8988T (cell line): ENCODE results near the gene KLRC2.
"Not testable (repeated sequence)": the region's sequence is repeated elsewhere in the genome, so short reads cannot be mapped to it uniquely, and the experiment has no call there.

Experiments used
- DNase-seq: peaks from one replicate; pipeline ENCODE4 v3.0.0; 2011

The KLRC2 gene

DNA sequence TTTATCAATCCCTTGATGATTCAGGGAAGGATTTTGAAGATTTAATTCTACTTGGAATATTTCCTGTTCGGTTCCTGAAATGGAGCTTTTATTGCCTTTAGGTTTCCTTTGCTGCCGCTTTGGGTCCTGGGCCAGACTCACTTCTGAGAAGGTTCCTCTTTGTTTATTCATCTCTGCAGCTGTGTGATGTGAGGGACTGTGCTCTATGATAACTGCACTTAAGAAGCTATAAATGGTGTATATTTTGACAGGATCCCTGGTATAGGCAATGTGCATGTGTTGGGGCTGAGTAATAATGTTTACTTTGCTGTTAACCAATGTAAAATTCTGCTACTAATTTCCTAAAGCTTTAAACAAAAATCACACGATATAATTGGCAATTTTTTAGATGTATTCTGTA lies at the start of gene KLRC2:
Gene KLRC2 (minus strand): TSS at position 195 of the 400 bp plus-strand sequence. CDS start 24 bp downstream, at position 171.
- DNase-seq = not testable (repeated sequence)

DNA sequence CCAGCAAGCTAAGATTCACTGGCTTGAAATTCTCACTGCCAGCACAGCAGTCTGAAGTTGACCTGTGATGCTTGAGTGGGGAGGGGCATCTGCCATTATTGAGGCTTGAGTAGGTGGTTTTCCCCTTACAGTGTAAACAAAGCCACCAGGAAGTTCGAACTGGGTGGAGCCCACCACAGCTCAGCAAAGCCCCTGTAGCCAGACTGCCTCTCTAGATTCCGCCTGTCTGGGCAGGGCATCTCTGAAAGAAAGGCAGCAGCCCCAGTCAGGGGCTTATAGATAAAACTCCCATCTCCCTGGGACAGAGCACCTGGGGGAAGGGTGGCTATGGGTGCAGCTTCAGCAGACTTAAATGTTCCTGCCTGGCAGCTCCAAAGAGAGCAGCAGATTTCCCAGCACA lies 46.1 kb upstream of the KLRC2 start:
- not testable (repeated sequence) for DNase-seq

DNA sequence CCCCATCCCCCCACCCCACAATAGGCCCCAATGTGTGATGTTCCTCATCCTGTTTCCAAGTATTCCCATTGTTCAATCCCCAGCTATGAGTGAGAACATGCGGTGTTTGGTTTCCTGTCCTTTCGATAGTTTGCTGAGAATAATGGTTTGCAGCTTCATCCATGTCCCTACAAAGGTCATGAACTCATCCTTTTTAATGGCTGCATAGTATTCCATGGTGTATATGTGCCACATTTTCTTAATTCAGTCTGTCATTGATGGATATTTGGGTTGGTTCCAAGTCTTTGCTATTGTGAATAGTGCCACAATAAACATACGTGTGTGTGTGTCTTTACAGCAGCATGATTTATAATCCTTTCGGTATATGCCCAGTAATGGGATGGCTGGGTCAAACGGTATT lies 37.0 kb upstream of the KLRC2 start:
- not testable (repeated sequence) for DNase-seq

DNA sequence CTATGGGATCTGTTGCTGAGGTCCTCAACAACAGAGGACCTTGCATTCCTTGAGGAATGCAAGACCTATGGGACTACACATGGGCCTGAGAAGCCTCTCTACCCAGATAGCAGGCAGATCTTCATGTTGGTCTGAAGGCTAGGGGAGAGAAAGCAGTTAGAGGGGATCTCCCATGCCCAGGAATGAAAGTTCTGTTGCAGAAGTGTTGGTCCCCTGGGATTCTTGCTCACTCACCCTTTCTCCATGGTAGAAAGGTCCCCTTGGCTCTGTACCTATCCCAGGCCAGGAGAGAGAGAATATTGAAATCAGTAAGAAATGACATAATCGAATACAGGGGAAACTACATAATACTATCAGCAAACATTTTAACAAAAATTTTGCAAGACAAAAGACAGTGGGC lies 33.9 kb upstream of the KLRC2 start:
- no peak for DNase-seq

DNA sequence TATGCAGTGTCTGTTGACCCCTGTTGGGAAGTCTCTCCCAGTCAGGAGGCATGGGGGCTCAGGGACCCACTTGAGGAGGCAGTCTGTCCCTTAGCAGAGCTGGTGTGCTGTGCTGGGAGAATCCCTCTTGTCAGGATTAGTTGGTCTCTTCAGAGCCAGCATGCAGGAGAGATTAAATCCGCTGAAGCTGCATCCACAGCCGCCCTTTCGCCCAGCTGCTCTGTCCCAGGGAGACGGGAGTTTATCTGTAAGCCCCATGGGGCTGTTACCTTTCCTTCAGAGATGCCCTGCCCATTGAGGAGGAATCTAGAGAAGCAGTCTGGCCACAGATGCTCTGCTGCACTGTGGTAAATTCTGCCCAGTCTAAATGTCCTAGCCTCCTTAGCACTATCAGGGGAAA lies 30.5 kb upstream of the KLRC2 start:
- no peak for DNase-seq

DNA sequence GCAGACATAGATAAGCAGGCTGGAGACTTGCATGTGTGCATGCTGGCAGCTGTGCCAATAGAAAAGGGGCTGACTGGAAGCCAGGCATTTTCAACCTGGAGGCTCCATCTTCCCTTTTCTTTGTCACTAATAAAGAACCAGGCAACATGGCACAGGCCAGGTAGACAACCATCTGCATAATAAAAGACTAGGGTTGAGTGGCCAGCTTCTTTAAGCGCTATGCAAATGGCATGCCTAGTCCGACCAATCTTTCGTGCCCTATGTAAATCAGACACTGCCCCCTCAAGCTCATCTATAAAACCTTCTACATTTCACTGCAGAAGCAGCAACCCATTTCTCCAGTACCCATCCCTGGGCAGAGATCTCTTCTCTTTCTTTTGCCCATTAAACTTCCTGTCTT lies 21.9 kb upstream of the KLRC2 start:
- no peak for DNase-seq

DNA sequence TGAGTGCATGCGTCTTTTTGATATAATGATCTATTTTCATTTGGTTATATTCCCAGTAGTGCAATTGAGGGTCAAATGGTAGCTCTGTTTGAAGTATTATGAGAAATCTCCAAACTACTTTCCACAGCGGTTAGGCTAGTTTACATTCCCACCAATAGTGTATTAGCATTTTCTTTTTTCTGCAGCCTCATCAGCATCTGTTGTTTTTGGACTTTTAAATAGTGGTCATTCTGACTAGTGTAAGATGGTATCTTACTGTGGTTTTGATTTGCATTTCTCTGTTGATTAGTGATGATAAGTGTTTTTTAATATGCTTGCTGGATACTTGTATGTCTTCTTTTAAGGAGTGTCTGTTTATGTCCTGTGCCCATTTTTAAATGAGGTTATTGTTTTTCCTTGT lies 21.0 kb upstream of the KLRC2 start:
- DNase-seq = no peak

DNA sequence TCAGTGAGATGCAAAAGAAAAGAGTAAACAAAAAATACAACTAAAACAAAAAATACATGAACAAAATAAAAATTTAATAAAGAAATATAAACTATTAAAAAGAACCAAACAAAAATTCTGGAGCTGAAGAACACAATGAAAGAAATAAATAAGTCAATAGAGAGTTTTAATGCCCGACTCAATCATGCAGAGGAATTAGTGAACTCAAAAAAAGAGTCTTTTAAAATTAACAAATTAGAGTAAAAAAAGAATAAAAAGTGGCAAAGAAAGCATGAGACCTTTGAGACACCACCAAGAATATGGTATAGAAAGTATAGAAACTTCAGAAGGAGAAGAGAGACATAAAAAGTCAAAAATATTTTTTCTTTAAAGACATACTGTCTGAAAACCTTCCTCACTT lies 20.0 kb upstream of the KLRC2 start:
- no peak for DNase-seq

DNA sequence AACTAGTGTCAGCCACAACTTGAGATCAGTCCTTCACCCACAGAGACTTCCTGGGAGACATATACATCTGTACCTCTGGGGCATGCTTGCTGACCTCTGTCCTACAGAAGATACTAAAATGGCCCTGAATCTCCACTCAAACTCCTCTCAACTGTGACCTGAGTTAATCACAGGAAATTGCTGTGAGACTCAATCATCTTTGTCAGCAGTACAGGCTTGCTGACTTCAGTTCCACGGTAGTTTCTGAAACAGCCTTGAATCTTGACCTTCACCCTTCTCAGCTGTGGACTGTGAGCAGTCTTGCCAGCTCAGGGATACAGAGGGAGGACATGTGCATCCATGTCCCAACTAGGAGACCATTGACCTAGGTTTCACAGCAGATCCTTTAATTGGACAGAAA lies 18.7 kb upstream of the KLRC2 start:
- no peak for DNase-seq

DNA sequence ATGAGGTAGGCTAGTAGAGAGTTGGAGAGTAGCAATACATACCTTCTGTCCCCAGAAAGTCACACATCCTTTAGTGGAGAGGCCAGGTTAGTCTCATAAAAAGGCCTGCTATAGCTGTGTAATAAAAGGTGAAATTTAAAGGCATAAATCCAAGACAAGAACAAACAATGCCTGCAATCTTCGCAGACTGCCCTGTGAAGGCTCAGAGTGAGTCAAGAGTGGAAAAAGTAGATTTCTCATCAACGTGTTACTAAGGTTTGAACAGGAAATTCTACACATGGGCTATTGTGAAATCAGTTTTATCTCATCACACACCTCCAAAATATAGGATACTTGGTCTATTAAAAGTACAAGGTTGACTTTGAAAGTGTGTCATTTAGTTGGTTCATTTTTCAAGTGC lies 17.3 kb upstream of the KLRC2 start, which contains the start of gene KLRC1:
Gene KLRC1 (minus strand): TSS at position 222 of the 400 bp plus-strand sequence. CDS start 2,221 bp downstream, outside the sequence.
- no peak for DNase-seq

DNA sequence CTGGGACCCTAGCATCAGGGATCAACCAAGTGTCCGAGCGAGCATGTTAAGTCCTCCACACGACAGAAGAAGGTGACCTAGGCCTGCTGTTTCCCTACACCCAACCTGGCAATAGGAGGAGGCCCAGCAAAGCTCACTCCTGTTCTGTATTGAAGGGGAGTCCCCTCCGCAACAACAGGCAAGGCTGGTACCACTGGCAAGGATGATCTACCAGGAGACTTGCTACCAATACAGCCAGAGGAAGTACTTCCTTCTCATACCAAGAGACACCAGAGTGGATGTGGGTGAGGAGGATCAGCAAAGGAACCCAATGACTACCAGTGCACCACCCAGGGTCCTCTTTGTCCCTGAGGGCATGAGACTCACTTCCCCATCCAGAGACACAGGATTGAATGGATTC lies 12.4 kb upstream of the KLRC2 start:
- no peak for DNase-seq

DNA sequence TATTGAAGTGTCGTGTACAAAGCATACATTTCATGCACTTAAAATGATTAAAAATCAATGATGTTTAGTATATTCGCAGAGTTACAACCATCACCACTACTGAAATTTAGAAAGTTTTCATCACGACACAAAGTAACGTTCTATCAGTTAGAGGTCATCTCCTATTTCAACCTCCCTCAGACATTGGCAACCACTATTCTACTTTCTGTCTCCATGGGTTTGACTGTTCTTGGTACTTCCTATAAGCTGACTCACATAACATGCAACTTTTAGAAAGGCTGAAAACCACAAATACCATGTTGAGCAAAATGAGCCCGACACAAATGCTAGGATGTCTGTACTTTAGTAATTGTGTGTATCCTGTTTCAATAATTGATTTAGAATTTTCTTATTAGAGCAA lies 10.2 kb upstream of the KLRC2 start:
- DNase-seq = not testable (repeated sequence)

DNA sequence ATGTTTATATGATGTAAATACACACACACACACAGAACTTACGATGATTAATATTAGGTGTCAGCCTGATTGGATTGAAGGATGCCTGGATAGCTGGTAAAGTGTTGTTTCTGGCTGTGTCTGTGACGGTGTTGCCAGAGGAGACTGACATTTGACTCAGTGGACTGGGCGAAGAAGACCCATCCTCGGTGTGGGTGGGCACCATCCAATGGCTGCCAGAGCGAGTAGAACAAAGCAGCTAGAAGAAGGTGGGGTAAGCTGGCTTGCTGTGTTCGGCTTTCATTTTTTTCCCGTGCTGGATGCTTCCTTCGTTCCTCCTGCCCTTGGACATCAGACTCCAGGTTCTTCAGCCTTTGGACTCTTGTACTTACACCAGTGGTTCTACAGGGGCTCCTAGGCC lies 5.3 kb upstream of the KLRC2 start:
- DNase-seq = not testable (repeated sequence)

DNA sequence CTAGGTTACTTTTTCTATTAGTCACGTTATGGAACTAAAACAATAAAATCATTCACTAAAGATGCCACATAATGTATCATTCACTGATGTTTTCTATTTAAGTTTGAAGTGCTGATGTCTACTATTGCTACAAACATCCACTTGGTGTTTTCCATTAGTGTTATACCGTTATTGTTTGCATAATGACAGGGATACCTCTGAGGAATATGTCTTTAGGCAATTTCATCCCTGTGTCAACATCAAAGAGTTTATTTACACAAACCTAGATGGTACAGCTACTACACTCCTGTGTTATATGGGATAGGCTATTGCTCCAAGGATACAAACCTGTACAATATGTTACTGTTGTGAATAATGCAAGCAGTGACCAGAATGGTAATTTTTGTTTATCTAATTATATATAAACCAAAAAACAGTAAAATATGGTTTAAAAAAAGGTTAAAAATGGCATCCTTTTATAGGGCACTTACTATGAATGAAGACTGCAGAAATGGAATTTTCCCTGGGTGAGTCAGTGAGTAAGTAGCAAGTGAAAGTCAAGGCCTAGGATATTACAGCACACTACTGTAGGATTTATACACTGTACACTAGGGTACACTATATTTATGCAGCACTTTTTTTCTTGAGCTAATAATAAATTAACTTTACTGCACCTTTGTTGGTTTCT lies 3.9 kb upstream of the KLRC2 start:
- DNase-seq = not testable (repeated sequence)

DNA sequence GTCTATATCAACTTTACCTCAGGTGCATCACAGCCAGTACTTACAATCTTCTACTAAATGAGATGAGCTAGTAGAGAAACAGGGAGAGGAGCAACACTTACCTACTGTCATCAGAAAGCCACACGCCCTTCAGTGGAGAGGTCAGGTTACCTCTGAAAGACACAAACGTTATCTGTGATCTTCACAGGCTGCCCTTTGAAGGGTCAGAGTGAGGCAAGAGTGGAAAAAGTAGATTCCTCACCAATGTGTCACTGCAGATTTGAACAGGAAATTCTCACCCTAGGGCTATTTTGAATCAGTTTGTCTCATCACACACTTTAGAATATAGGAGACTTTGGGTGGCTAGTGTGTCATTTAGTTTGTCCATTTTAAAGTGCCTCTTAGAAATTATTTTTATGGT lies 1.8 kb upstream of the KLRC2 start:
- DNase-seq = not testable (repeated sequence)

DNA sequence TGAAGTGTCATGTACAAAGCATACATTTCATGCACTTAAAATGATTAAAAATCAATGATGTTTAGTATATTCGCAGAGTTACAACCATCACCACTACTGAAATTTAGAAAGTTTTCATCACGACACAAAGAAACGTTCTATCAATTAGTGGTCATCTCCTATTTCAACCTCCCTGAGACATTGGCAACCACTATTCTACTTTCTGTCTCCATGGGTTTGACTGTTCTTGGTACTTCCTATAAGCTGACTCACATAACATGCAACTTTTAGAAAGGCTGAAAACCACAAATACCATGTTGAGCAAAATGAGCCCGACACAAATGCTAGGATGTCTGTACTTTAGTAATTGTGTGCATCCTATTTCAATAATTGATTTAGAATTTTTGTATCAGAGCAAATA lies 5.2 kb downstream of the KLRC2 start:
- not testable (repeated sequence) for DNase-seq

DNA sequence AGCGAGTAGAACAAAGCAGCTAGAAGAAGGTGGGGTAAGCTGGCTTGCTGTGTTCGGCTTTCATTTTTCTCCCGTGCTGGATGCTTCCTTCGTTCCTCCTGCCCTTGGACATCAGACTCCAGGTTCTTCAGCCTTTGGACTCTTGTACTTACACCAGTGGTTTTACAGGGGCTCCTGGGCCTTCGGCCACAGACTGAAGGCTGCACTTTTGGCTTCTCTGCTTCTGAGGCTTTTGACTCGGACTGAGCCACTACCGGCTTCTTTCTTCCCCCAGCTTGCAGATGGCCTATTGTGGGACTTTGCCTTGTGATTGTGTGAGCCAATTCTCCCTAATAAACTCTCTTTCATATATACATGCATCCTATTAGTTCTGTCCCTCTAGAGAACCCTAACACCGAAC lies 9.9 kb downstream of the KLRC2 start:
- DNase-seq = not testable (repeated sequence)

DNA sequence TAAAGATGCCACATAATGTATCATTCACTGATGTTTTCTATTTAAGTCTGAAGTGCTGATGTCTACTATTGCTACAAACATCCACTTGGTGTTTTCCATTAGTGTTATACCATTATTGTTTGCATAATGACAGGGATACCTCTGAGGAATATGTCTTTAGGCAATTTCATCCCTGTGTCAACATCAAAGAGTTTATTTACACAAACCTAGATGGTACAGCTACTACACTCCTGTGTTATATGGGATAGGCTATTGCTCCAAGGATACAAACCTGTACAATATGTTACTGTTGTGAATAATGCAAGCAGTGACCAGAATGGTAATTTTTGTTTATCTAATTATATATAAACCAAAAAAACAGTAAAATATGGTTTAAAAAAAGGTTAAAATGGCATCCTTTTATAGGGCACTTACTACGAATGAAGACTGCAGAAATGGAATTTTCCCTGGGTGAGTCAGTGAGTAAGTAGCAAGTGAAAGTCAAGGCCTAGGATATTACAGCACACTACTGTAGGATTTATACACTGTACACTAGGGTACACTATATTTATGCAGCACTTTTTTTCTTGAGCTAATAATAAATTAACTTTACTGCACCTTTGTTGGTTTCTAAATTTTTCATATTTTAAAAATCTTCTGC lies 11.4 kb downstream of the KLRC2 start:
- not testable (repeated sequence) for DNase-seq

DNA sequence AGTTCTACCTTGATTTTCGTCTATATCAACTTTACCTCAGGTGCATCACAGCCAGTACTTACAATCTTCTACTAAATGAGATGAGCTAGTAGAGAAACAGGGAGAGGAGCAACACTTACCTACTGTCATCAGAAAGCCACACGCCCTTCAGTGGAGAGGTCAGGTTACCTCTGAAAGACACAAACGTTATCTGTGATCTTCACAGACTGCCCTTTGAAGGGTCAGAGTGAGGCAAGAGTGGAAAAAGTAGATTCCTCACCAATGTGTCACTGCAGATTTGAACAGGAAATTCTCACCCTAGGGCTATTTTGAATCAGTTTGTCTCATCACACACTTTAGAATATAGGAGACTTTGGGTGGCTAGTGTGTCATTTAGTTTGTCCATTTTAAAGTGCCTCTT lies 13.7 kb downstream of the KLRC2 start:
- not testable (repeated sequence) for DNase-seq

DNA sequence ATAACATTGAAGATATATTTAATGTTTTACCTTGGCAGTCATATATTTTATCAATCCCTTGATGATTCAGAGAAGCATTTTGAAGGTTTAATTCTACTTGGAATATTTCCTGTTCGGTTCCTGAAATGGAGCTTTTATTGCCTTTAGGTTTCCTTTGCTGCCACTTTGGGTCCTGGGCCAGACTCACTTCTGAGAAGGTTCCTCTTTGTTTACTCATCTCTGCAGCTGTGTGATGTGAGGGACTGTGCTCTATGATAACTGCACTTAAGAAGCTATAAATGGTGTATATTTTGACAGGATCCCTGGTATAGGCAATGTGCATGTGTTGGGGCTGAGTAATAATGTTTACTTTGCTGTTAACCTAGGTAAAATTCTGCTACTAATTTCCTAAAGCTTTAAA lies 15.5 kb downstream of the KLRC2 start, which contains the start of gene KLRC3:
Gene KLRC3 (minus strand): TSS at position 262 of the 400 bp plus-strand sequence. CDS start 45 bp downstream, at position 217.
- not testable (repeated sequence) for DNase-seq

DNA sequence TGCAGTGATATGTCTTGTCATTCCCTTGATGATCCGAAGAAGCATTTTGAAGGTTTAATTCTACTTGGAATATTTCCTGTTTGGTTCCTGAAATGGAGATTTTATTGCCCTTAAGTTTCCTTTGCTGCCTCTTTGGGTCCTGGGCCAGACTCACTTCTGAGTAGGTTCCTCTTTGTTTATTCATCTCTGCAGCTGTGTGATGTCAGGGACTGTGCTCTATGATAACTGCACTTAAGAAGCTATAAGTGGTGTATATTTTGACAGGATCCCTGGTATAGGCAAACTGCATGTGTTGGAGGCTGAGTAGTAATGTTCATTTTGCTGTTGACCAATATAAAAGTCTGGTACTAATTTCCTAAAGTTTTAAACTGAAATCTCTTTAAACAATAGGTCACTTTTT lies 26.4 kb downstream of the KLRC2 start, which contains the start of gene KLRC4:
Gene KLRC4 (minus strand): TSS at position 366 of the 400 bp plus-strand sequence. CDS start 182 bp downstream, at position 184.
- DNase-seq = no peak

DNA sequence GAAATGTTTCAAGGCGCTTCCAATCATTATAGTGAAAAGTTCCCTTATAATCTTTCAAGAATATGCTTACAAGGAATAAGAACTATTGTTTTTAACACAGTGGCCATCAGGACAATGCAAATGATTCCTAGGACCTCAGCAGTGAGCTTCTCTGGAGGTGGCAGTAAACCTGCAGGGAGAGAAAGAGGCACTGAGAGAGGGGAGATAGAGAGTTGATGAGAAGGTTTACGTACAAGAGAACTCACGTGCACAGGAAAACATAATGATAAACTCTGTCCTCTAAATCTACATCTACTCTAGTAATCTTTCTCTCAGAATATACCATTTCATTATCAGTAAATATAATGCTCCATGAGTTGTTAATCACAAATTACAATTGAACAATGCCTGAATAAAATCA lies 27.0 kb downstream of the KLRC2 start:
- DNase-seq = no peak

DNA sequence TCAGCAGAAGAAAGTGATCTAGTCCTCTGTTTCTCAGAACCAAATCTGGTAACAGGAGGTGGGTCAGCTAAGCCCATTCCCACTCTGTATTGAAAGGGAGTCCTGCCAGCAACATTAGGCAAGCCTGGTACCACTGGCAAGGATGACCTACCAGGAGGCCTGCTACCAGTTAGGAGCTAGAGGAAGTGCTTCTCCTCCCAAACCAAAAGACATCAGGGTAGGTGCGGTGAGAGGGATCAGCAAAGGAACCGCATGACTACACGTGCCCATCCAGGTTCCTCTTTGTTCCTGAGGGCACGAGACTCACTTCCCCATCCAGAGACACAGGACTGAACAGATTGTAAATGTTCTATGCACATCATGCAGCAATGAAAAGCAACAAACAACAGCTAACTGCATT lies 29.1 kb downstream of the KLRC2 start:
- DNase-seq = no peak

DNA sequence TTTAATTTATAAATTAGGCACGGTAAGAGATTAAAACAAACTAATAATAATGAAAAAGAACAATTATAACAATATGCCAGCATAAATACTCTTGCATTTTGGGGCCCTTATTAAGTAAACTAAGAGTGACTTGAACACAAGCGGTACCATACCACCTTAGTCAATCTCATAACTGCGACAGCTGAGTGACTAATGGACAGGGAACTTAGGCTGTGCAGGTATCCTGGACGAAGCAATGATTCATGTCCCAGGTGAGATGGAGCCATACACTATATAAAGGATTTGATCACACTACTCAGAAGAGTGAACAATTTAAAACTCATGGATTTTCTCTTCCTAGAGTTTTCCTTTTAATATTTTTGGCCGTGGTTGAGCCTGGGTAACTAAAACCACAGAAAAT lies 30.5 kb downstream of the KLRC2 start:
- DNase-seq = no peak
